ENCODE data around the gene SHC3. TPM values are rescaled to one million over a fixed set of nuclear protein-coding genes. Genes with fewer than 3 reads are reported as not detected.

SHC3 gene
- total RNA-seq, 1 experiment from 2014 or later: 0.69 TPM

GRCh38 chr9:88983865-88984542, 194.6 kb downstream of the SHC3 start:
- peaks cover 8% of the 10 kb centered on the region for H3K9me3 ChIP-seq
- H3K27me3 ChIP-seq: no peaks in the 10 kb centered on the region
- H3K36me3 ChIP-seq: no peaks in the 10 kb centered on the region; the same call in 1 of the 2 replicates
- H3K4me3 ChIP-seq: no peak overlapping the region
- no peak for DNase-seq

GRCh38 chr9:88980740-88981203, 197.8 kb downstream of the SHC3 start:
- peak; percentile 64 for DNase-seq
- no peak overlapping the region for H3K4me3 ChIP-seq
- peaks cover 8% of the 10 kb centered on the region for H3K9me3 ChIP-seq
- no peaks in the 10 kb centered on the region; the same call in 1 of the 2 replicates for H3K36me3 ChIP-seq
- no peaks in the 10 kb centered on the region for H3K27me3 ChIP-seq

DNA sequence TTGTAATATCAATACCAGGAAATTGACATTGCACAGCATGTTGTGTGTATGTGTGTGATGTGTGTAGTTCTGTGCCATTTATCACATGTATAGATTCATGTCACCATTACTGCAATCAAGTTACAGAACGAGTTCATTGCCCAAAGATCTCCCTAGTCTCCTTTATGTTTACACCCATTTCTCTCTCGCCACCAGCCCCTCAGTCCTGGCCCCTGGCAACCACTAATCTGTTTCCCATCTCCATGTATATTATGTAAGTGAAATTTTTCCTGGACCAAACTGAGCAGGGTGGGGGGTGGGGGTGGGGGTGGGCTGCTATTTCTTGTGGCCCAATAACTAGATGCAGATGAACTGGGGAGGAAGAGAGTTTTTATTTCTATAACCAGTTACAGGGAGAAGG, 198.8 kb downstream of the SHC3 start:
- H3K4me3 ChIP-seq: no peak overlapping the region
- no peaks in the 10 kb centered on the region; the same call in 1 of the 2 replicates for H3K36me3 ChIP-seq
- no peak for DNase-seq
- H3K27me3 ChIP-seq: no peaks in the 10 kb centered on the region
- H3K9me3 ChIP-seq: peaks cover 8% of the 10 kb centered on the region

GRCh38 chr9:88979021-88979420, 199.6 kb downstream of the SHC3 start:
- H3K9me3 ChIP-seq: peaks cover 8% of the 10 kb centered on the region
- no peaks in the 10 kb centered on the region; the same call in 1 of the 2 replicates for H3K36me3 ChIP-seq
- no peaks in the 10 kb centered on the region for H3K27me3 ChIP-seq
- no peak for DNase-seq
- H3K4me3 ChIP-seq: no peak overlapping the region

- no peaks in the 10 kb centered on the region for H3K27me3 ChIP-seq
- no peak overlapping the region for H3K4me3 ChIP-seq
- no peak for DNase-seq
- H3K9me3 ChIP-seq: peaks cover 8% of the 10 kb centered on the region
- H3K36me3 ChIP-seq: no peaks in the 10 kb centered on the region; the same call in 1 of the 2 replicates
Measured at GRCh38 chr9:88978034-88978433, 200.6 kb downstream of the SHC3 start.

DNA sequence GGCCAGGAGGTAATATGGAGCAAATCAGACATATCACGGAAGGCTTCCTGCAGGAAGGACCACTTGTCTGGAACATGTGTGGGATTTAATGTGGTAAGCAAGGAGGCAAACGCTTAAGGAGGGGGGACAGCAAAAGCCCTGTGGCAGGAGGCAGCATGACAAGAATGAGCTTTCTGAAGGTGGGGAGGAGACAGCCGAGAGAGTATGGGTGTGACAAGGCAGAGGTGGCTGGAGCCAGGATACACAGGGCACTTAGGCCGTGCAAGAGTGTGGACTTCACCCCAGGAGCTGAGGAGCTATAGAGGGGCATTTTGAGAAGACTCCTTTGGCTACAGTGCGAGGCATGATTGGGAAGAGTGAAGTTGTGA, 201.7 kb downstream of the SHC3 start:
- Histone ChIP-seq H3K4me3 (no peak overlapping the region), H3K27me3 (no peaks in the 10 kb centered on the region), H3K9me3 (0 out of 2 replicates have a peak, but pooled peaks cover 3% of the 10 kb centered on the region), H3K36me3 (no peaks in the 10 kb centered on the region)
- DNase-seq: no peak

- H3K36me3 ChIP-seq: no peaks in the 10 kb centered on the region
- H3K4me3 ChIP-seq: no peak overlapping the region
- no peaks in the 10 kb centered on the region for H3K9me3 ChIP-seq
- H3K27me3 ChIP-seq: no peaks in the 10 kb centered on the region
- DNase-seq: no peak
Measured at GRCh38 chr9:88975966-88976889, 202.4 kb downstream of the SHC3 start.

GRCh38 chr9:88974641-88975040, 204.0 kb downstream of the SHC3 start:
- H3K4me3 ChIP-seq: no peak overlapping the region
- no peaks in the 10 kb centered on the region for H3K27me3 ChIP-seq
- no peak for DNase-seq
- no peaks in the 10 kb centered on the region for H3K9me3 ChIP-seq
- H3K36me3 ChIP-seq: no peaks in the 10 kb centered on the region

- no peaks in the 10 kb centered on the region for H3K9me3 ChIP-seq
- no peaks in the 10 kb centered on the region for H3K27me3 ChIP-seq
- no peaks in the 10 kb centered on the region for H3K36me3 ChIP-seq
- no peak for DNase-seq
- no peak overlapping the region for H3K4me3 ChIP-seq
Measured at GRCh38 chr9:88973281-88974045, 205.2 kb downstream of the SHC3 start.

DNA sequence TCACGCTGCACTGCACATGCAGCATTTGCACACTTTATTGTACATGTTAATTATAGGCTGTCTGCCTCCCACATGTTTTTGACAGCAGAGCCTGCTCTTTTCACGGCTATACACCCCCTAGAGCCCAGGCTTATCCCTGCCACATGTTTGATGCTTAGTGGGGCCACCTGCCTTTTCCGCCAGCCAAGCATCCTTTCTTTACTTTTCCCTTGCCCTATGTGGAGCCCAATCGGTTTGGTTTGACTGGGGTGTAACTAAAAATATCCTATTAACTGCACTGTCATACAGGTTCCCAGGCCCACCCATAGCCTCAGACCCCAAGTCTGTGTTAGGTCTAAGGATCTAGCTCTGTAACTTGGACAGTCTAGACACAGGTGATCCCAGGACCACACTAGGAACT, 206.2 kb downstream of the SHC3 start:
- no peak overlapping the region for H3K4me3 ChIP-seq
- no peaks in the 10 kb centered on the region for H3K36me3 ChIP-seq
- no peaks in the 10 kb centered on the region for H3K9me3 ChIP-seq
- no peaks in the 10 kb centered on the region for H3K27me3 ChIP-seq
- DNase-seq: no peak

- H3K9me3 ChIP-seq: no peaks in the 10 kb centered on the region
Measured at GRCh38 chr9:88971131-88971960, 207.3 kb downstream of the SHC3 start.

DNA sequence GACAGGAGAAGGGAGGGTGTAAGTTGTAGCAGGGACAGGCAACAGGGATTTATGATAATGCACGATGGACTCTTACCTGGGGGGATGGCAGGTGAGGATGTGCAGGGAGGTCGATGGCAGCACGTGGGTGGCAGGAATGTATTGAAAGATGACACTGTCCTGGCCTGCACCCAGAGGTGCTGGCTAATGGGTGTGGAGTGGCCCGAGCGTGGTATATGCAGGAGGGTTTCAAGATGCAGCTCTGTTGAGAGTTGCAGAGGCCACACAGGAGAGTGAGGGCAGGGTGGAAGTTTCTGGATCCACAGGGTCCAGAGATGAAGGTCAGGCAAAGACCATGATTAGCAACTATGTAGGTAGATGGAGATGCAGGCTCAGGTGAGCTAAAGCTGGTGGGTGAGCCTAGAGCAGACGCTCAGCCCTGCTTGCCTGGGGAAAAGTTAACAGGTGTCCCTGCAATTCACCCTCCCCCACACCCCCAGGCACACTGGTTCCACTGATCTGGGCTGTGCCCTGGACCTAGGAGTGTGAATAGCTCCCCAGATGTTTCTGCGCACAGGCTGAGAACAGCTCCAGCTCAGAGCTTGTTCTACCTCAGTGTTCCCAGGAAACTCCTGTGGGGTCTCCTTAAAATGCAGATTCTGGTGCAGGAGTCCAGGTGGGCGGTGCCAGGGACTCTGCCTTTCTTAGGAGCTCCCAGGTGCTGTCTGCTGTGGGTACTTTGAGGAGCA, 208.8 kb downstream of the SHC3 start:
- Histone ChIP-seq H3K36me3 (no peaks in the 10 kb centered on the region), H3K4me3 (no peak overlapping the region), H3K9me3 (no peaks in the 10 kb centered on the region), H3K27me3 (no peaks in the 10 kb centered on the region)
- DNase-seq: no peak

More at GRCh38 chr9:88971131-88971960, 207.3 kb downstream of the SHC3 start:
- Histone ChIP-seq H3K4me3 (no peak overlapping the region), H3K27me3 (no peaks in the 10 kb centered on the region), H3K36me3 (no peaks in the 10 kb centered on the region)
- DNase-seq: no peak

GRCh38 chr9:88968799-88969198, 209.8 kb downstream of the SHC3 start:
- no peak for DNase-seq

DNA sequence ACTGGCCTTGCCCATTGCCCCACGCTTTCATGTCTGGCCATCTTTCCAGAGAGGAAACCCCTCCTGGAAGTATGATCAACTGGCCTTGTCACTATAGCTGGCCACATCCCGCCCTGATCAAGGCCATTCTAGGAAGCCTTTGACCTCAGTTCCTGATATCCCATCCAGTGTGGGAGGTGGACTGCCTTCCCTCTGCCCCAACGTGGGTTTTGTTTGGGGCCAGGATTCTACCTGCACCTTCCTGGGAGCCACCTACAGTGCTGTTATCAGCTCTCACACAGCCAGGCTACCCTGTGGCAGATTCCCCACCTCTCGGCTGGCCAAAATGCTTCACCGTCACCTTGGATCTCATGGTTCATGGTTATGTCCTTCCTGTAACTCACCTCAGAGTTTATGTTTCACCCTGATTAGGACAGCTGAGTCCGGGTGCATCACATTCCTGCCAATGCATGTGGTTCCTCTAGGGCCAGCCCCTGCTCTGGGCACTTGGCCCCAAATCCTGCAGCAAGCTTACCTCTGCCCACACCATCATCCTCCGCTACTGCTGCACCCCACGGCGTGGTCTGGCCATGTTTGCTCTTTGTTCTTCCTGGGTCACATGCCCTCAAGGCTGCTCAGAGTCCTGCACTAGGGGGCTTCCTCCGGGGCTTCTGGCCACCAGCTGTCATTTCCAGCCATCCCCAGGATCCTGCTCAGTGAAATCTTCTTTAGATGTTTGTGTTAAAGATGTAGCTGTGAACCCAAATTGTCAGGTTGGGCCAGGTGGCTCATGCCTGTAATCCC, 211.5 kb downstream of the SHC3 start:
- Histone ChIP-seq H3K27me3 (no peaks in the 10 kb centered on the region), H3K9me3 (no peaks in the 10 kb centered on the region), H3K36me3 (no peaks in the 10 kb centered on the region), H3K4me3 (no peak overlapping the region)
- no peak for DNase-seq

More at GRCh38 chr9:88968799-88969198, 209.8 kb downstream of the SHC3 start:
- H3K36me3 ChIP-seq: no peaks in the 10 kb centered on the region
- H3K27me3 ChIP-seq: no peaks in the 10 kb centered on the region
- H3K9me3 ChIP-seq: no peaks in the 10 kb centered on the region
- no peak overlapping the region for H3K4me3 ChIP-seq

DNA sequence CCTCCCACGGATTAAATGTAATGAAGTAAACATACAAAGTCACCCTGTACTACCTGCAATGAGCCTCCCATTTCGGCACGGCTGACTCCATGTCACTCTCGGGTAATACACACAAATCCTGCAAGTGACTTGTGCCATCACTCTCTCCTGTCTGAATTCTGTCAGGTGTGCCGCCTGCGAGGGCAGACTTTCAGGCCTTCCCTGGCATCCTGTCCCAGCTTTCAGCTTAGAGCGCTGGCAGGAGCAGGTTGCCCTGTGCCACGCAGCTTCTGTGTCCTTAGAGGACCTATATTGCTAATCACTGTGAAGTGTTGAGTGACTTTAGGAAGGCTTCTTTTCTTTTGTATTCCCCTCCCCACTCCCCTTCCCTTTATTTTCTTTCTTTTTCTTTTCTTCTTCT, 213.1 kb downstream of the SHC3 start:
- no peak for DNase-seq
- Histone ChIP-seq H3K4me3 (no peak overlapping the region), H3K9me3 (no peaks in the 10 kb centered on the region), H3K27me3 (no peaks in the 10 kb centered on the region), H3K36me3 (no peaks in the 10 kb centered on the region)

All from MG63 (cell line).